GM23338 (cell line): ENCODE measurements around the gene LRRC4B. TPM values are rescaled to one million over a fixed set of nuclear protein-coding genes. Genes with fewer than 3 reads are reported as not detected.

Source experiments
- ATAC-seq: fragments of 200-7000 bp; cut with Tn5 transposase; 3 replicates; pipeline ENCODE4 v1.9.1; 2020
- DNase-seq: peaks from one replicate; pipeline ENCODE4 v3.0.0-alpha.2; 2015; ENCODE audit warnings: low spot score
- H2AFZ ChIP-seq: fragments of 200-600 bp; sonication (generic); 2 replicates; pipeline ENCODE4 v1.8.0; 2016; ENCODE audit warnings: antibody characterized with exemption, mild to moderate bottlenecking, moderate library complexity
- H3F3A ChIP-seq: fragments of 200-600 bp; sonication (generic); replicated peaks from 2 replicates; pipeline ENCODE4 v1.8.0; 2017; ENCODE audit warnings: antibody characterized with exemption, mixed run types, low read depth
- H3K27ac ChIP-seq: fragments of 200-600 bp; sonication (generic); 2 replicates; pipeline ENCODE4 v1.6.1; 2016; ENCODE audit warnings: low read depth
- H3K27me3 ChIP-seq: fragments of 200-600 bp; sonication (generic); 2 replicates; pipeline ENCODE4 v1.8.0; 2016; ENCODE audit warnings: mild to moderate bottlenecking, mixed run types, moderate library complexity; ENCODE audit not compliant: insufficient read depth
- H3K36me3 ChIP-seq: fragments of 200-600 bp; sonication (generic); 2 replicates; pipeline ENCODE4 v1.8.0; 2016; ENCODE audit warnings: mild to moderate bottlenecking; ENCODE audit not compliant: insufficient read depth
- H3K4me1 ChIP-seq: fragments of 200-600 bp; sonication (generic); 2 replicates; pipeline ENCODE4 v1.8.0; 2016; ENCODE audit warnings: mild to moderate bottlenecking, moderate library complexity; ENCODE audit not compliant: insufficient read depth
- H3K4me2 ChIP-seq: fragments of 200-600 bp; sonication (generic); 2 replicates; pipeline ENCODE4 v1.7.1; 2017; ENCODE audit warnings: mixed run types
- H3K4me3 ChIP-seq: fragments of 200-600 bp; sonication (generic); 2 replicates; pipeline ENCODE4 v1.6.1; 2016; ENCODE audit warnings: mixed run types
- H3K79me2 ChIP-seq: fragments of 200-600 bp; sonication (generic); replicated peaks from 2 replicates; pipeline ENCODE4 v1.8.0; 2017; ENCODE audit warnings: mild to moderate bottlenecking; ENCODE audit not compliant: insufficient read depth
- H3K9me2 ChIP-seq: fragments of 200-600 bp; sonication (generic); 2 replicates; pipeline ENCODE4 v1.8.0; 2017; ENCODE audit not compliant: insufficient read depth
- H4K20me1 ChIP-seq: fragments of 200-600 bp; sonication (generic); replicated peaks from 2 replicates; pipeline ENCODE4 v1.8.0; 2017; ENCODE audit warnings: mild to moderate bottlenecking; ENCODE audit not compliant: insufficient read depth
- H3K27ac Mint-ChIP-seq: 2 replicates; pipeline ENCODE4 v1.8.0; 2020; ENCODE audit warnings: inconsistent platforms, mild to moderate bottlenecking, moderate library complexity, mixed read lengths
- H3K27me3 Mint-ChIP-seq: 3 replicates; pipeline ENCODE4 v1.8.0; 2022; ENCODE audit warnings: low read depth, mild to moderate bottlenecking, moderate library complexity, mixed read lengths, inconsistent platforms; ENCODE audit not compliant: insufficient read depth, poor library complexity
- H3K36me3 Mint-ChIP-seq: 3 replicates; pipeline ENCODE4 v1.8.0; 2021; ENCODE audit warnings: low read depth, mild to moderate bottlenecking, inconsistent platforms, moderate library complexity, mixed read lengths
- H3K4me1 Mint-ChIP-seq: 3 replicates; pipeline ENCODE4 v1.8.0; 2020; ENCODE audit warnings: mild to moderate bottlenecking, inconsistent platforms, mixed read lengths
- H3K4me3 Mint-ChIP-seq: 3 replicates; pipeline ENCODE4 v1.8.0; 2021; ENCODE audit warnings: moderate library complexity, mild to moderate bottlenecking, inconsistent platforms, mixed read lengths
- H3K9me3 Mint-ChIP-seq: 3 replicates; pipeline ENCODE4 v1.8.0; 2020; ENCODE audit warnings: moderate library complexity, mild to moderate bottlenecking, inconsistent platforms, mixed read lengths
- CREB1 ChIP-seq: fragments of 250-450 bp; sonication (Bioruptor Pico); IDR thresholded peaks from 2 replicates; pipeline ENCODE4 v1.5.0; 2020; ENCODE audit warnings: low read depth, mild to moderate bottlenecking, moderate library complexity
- CTCF ChIP-seq, 2 experiments: fragments of 200-600 bp in 1 of 2; sonication (generic) in 1 of 2; conservative IDR thresholded peaks; 2 replicates each; pipeline versions ENCODE4 v1.5.1 to v1.6.1; 2016 to 2017; ENCODE audit warnings: antibody characterized with exemption in 2 of 2, low read depth in 2 of 2, mild to moderate bottlenecking in 2 of 2, moderate library complexity in 1 of 2
- ETS1 ChIP-seq: IDR thresholded peaks from 2 replicates; pipeline ENCODE4 v1.6.1; 2016; ENCODE audit warnings: antibody characterized with exemption
- EZH2 ChIP-seq: fragments of 200-600 bp; sonication (generic); IDR thresholded peaks from one replicate; pipeline ENCODE4 v1.8.0; 2017; ENCODE audit warnings: antibody characterized with exemption, mild to moderate bottlenecking, low read depth; ENCODE audit not compliant: unreplicated experiment
- JUNB ChIP-seq: IDR thresholded peaks from one replicate; pipeline ENCODE4 v1.6.1; 2016; ENCODE audit warnings: antibody characterized with exemption; ENCODE audit not compliant: unreplicated experiment
- NANOG ChIP-seq: IDR thresholded peaks from 2 replicates; pipeline ENCODE4 v1.6.1; 2016; ENCODE audit warnings: antibody characterized with exemption, borderline replicate concordance
- POLR2AphosphoS5 ChIP-seq: IDR thresholded peaks from 2 replicates; pipeline ENCODE4 v1.6.1; 2016; ENCODE audit warnings: antibody characterized with exemption, low read depth
- STAT1 ChIP-seq: IDR thresholded peaks from one replicate; pipeline ENCODE4 v1.6.1; 2016; ENCODE audit warnings: antibody characterized with exemption; ENCODE audit not compliant: unreplicated experiment
- ZNF331 ChIP-seq: fragments of 250-450 bp; sonication (Bioruptor Pico); IDR thresholded peaks from 2 replicates; pipeline ENCODE4 v1.5.0; 2020; ENCODE audit warnings: low read depth, mild to moderate bottlenecking, moderate library complexity
- ZNF462 ChIP-seq: fragments of 250-450 bp; sonication (Bioruptor Pico); IDR thresholded peaks from 2 replicates; pipeline ENCODE4 v1.5.0; 2020; ENCODE audit warnings: mild to moderate bottlenecking, moderate library complexity
- polyA plus RNA-seq: library from polyadenylated mRNA; unstranded; fragments of >200 nt; fragmentation: Nextera tagmentation; extraction: Ambion mirVana; gene quantifications from 2 replicates; pipeline ENCODE4 v1.2.1, GENCODE V29; 2016
- total RNA-seq: library from RNA; depleted of rRNA; stranded (reverse); fragments of >200 nt; shearing (Covaris generic); gene quantifications from 2 replicates; pipeline ENCODE4 v1.2.3, GENCODE V29; 2014

LRRC4B gene
- total and polyA plus RNA-seq, 2 experiments from 2014 or later, result 2.0 to 13.2 TPM

- TF ChIP-seq ZNF462 (CRISPR knock-in tag) (no peak), POLR2AphosphoS5 (no peak), ETS1 (no peak)
Observed at GRCh38 chr19:50505856-50506611, 62.2 kb downstream of the LRRC4B start (continued).

GRCh38 chr19:50501568-50502475 is 66.4 kb downstream of the LRRC4B start:
- no peak overlapping the region for H3K27ac Mint-ChIP-seq
- Histone ChIP-seq H3K27ac (no peak overlapping the region), H3K79me2 (no peaks in the 10 kb centered on the region), H4K20me1 (no peaks in the 10 kb centered on the region), H3K9me2 (no peaks in the 10 kb centered on the region), H3K36me3 (no peaks in the 10 kb centered on the region), H3K4me2 (no peak overlapping the region), H3K27me3 (peaks cover 38% of the 10 kb centered on the region), H3K4me1 (peaks cover 7% of the 10 kb centered on the region; the same call in 1 of the 2 replicates), H3K4me3 (no peak overlapping the region), H2AFZ (no peak overlapping the region), H3F3A (no peaks in the 10 kb centered on the region)
- ATAC-seq, result no peak
- peaks cover 7% of the 10 kb centered on the region for H3K27me3 Mint-ChIP-seq
- no peak for DNase-seq
- H3K9me3 Mint-ChIP-seq, result peaks cover 59% of the 10 kb centered on the region
- H3K36me3 Mint-ChIP-seq, result peaks cover 12% of the 10 kb centered on the region
- H3K4me3 Mint-ChIP-seq, result no peak overlapping the region
- no peaks in the 10 kb centered on the region for H3K4me1 Mint-ChIP-seq
- no peak for TF ChIP-seq ETS1
- TF ChIP-seq STAT1, result no peak
- TF ChIP-seq CTCF (conservative IDR thresholded peaks at IDR 0.05; ENCODE audit: low read depth in 2 of 2), result no peak
- TF ChIP-seq NANOG, result no peak
- TF ChIP-seq ZNF331 (CRISPR knock-in tag), result no peak
- TF ChIP-seq CREB1 (CRISPR knock-in tag), result no peak
- TF ChIP-seq EZH2, result no peak
- TF ChIP-seq JUNB, result no peak
